ENCODE measurements around the gene CTNNA3. TPM values are rescaled to one million over a fixed set of nuclear protein-coding genes. Genes with fewer than 3 reads are reported as not detected.

The CTNNA3 gene
- total RNA-seq, 1 experiment from 2014 or later = 0.32 TPM

GRCh38 chr10:66852811-66853210 lies 843.2 kb downstream of the CTNNA3 start:
- ATAC-seq (no peak), DNase-seq (ENCODE audit: low read depth, low spot score) (no peak)
- no TSS peak for BruUV-seq (replicated peaks)
- Histone ChIP-seq H3K9me3 (ENCODE audit: control insufficient read depth in 1 of 2, insufficient read depth in 1 of 2, low read depth in 1 of 2, low read length in 2 of 2) (no peaks in the 10 kb centered on the region), H3K4me2 (ENCODE audit: low read length) (no peak overlapping the region), H3K9ac (ENCODE audit: low read length) (no peak overlapping the region), H3K4me1 (ENCODE audit: control insufficient read depth in 1 of 2, insufficient read depth in 2 of 2, low read length in 2 of 2) (no peaks in the 10 kb centered on the region), H3K79me2 (ENCODE audit: insufficient read depth, low read length) (no peaks in the 10 kb centered on the region), H2AFZ (ENCODE audit: low read depth, low read length, poor library complexity, severe bottlenecking) (no peak overlapping the region), H3K36me3 (ENCODE audit: control insufficient read depth in 1 of 2, insufficient read depth in 2 of 2, low read length in 2 of 2) (no peaks in the 10 kb centered on the region), H3K9me2 (ENCODE audit: insufficient read depth) (no peaks in the 10 kb centered on the region), H4K20me1 (ENCODE audit: insufficient read depth) (no peaks in the 10 kb centered on the region), H3K27ac (ENCODE audit: low read depth, low read length) (no peak overlapping the region), H3K4me3 (replicated peaks in 1 of 2; ENCODE audit: low read depth in 1 of 2, low read length in 2 of 2) (no peak overlapping the region), H3K27me3 (ENCODE audit: insufficient read depth, low read length) (no peaks in the 10 kb centered on the region)
- RAD21 ChIA-PET (ENCODE audit: low non-redundant PET in 1 of 2, low total read pairs in 2 of 2, uncharacterized antibody in 2 of 2, unreplicated experiment in 2 of 2) = no interaction called here
- TF ChIP-seq POLR2A (IDR thresholded peaks at IDR 0.05; ENCODE audit: borderline replicate concordance, extremely low read depth, insufficient read depth, insufficient read length) (no peak), ATF3 (IDR thresholded peaks at IDR 0.05) (no peak), EZH2 (IDR thresholded peaks at IDR 0.05) (no peak), MAX (IDR thresholded peaks at IDR 0.05) (no peak), EZH2phosphoT487 (IDR thresholded peaks at IDR 0.05; ENCODE audit: borderline replicate concordance) (no peak), ZNF274 (IDR thresholded peaks at IDR 0.05; ENCODE audit: low read depth, low read length) (no peak), REST (IDR thresholded peaks at IDR 0.05; ENCODE audit: low read depth) (no peak), RAD21 (IDR thresholded peaks at IDR 0.05; ENCODE audit: low read depth) (no peak), CTCF (IDR thresholded peaks at IDR 0.05 in 2 of 3, conservative IDR thresholded peaks at IDR 0.05 in 1 of 3; ENCODE audit: borderline replicate concordance in 1 of 3, insufficient read depth in 1 of 3, low read depth in 2 of 3, low read length in 2 of 3) (no peak), YY1 (IDR thresholded peaks at IDR 0.05; ENCODE audit: extremely low read depth, insufficient replicate concordance, low read depth, low read length) (no peak), JUND (IDR thresholded peaks at IDR 0.05) (no peak), FOSL1 (IDR thresholded peaks at IDR 0.05; ENCODE audit: low read depth) (no peak), ELF1 (IDR thresholded peaks at IDR 0.05; ENCODE audit: borderline replicate concordance, low read depth) (no peak), ZFX (IDR thresholded peaks at IDR 0.05) (no peak), EGR1 (IDR thresholded peaks at IDR 0.05; ENCODE audit: low read depth) (no peak)
- intact Hi-C loops (cut with micrococcal nuclease) = no loop called here
- CTCF ChIA-PET = no interaction called here
- POLR2A ChIA-PET = no interaction called here
